Omental fat pad (tissue), 4 donors: ENCODE results near the gene RNF6. TPM values are rescaled to one million over a fixed set of nuclear protein-coding genes. Genes with fewer than 3 reads are reported as not detected.
A peak's percentile ranks its signal among the peaks of the same experiment; 100 is the strongest.
"Not testable (repeated sequence)": the region's sequence is repeated elsewhere in the genome, so short reads cannot be mapped to it uniquely, and the experiment has no call there.

ENCODE experiments used
- ATAC-seq: fragments of 150-250 bp; one replicate; pipeline ENCODE4 v1.9.1; 2016; ENCODE audit warnings: mild to moderate bottlenecking, moderate library complexity; ENCODE audit not compliant: low FRiP score
- DNase-seq: peaks from one replicate; pipeline ENCODE4 v3.0.0-alpha.2; 2019; ENCODE audit warnings: low spot score
- CTCF ChIP-seq, 3 donors: fragments of 450-650 bp; IDR thresholded peaks; one replicate each; pipeline ENCODE4 v1.5.1; 2016 to 2017; ENCODE audit warnings: antibody characterized with exemption in 3 of 3, mild to moderate bottlenecking in 3 of 3, moderate library complexity in 2 of 3
- total RNA-seq, 4 donors: library from RNA; depleted of rRNA; stranded (reverse); fragments of >200 nt; gene quantifications; one replicate each; pipeline ENCODE4 v1.1.0, GENCODE V29; 2016

Gene RNF6
- total RNA-seq, 4 donors from 2014 or later, result 27.0 to 33.7 (median 27.5) TPM

GRCh38 chr13:26255691-26256277, 33.7 kb upstream of the RNF6 start:
- no peak for ATAC-seq
- TF ChIP-seq CTCF (IDR thresholded peaks at IDR 0.05), result no peak
- no peak for DNase-seq

- TF ChIP-seq CTCF (IDR thresholded peaks at IDR 0.05), result no peak
- no peak for DNase-seq
- no peak for ATAC-seq
Measured at GRCh38 chr13:26255115-26255514, 33.0 kb upstream of the RNF6 start.

- DNase-seq, result peak; percentile 27
- ATAC-seq, result peak; percentile 73
- no peak for TF ChIP-seq CTCF (IDR thresholded peaks at IDR 0.05)
Measured at GRCh38 chr13:26254583-26255111, 32.5 kb upstream of the RNF6 start.

- TF ChIP-seq CTCF (IDR thresholded peaks at IDR 0.05), result no peak
- DNase-seq (peak; percentile 64), ATAC-seq (peak; percentile 94)
Measured at GRCh38 chr13:26253787-26254582, 31.9 kb upstream of the RNF6 start, which contains the start of gene CDK8. TSS of gene CDK8 (plus strand) at chr13:26254129. CDS start at chr13:26254642, 513 bp downstream.

- ATAC-seq (no peak), DNase-seq (no peak)
- TF ChIP-seq CTCF (IDR thresholded peaks at IDR 0.05), result no peak
Measured at GRCh38 chr13:26253262-26253786, 31.2 kb upstream of the RNF6 start.

GRCh38 chr13:26252006-26252405, 29.9 kb upstream of the RNF6 start:
- ATAC-seq, DNase-seq: not testable (repeated sequence)

GRCh38 chr13:26249551-26249950, 27.4 kb upstream of the RNF6 start:
- DNase-seq, result no peak
- no peak for ATAC-seq
- no peak for TF ChIP-seq CTCF (IDR thresholded peaks at IDR 0.05)
